Cardiac fibroblast (primary cell): Measurements from ENCODE around the gene ITGA7.

Source experiments
- DNase-seq, 2 donors: peaks; one replicate each; pipeline versions ENCODE4 v3.0.0 to v3.0.0-alpha.2; 2010; ENCODE audit warnings: low read depth in 2 of 2
- H3K4me3 ChIP-seq, 2 donors: replicated peaks in 1 of 2; 1 replicate in 1 of 2; 2 replicates in 1 of 2; pipeline ENCODE4 v1.5.1; 2011; ENCODE audit warnings: low read depth in 2 of 2, low read length in 2 of 2, mild to moderate bottlenecking in 2 of 2, moderate library complexity in 1 of 2
- CTCF ChIP-seq: IDR thresholded peaks from one replicate; pipeline ENCODE4 v1.5.1; 2011; ENCODE audit warnings: low read depth, mild to moderate bottlenecking, low read length, inconsistent platforms

Gene ITGA7

DNA sequence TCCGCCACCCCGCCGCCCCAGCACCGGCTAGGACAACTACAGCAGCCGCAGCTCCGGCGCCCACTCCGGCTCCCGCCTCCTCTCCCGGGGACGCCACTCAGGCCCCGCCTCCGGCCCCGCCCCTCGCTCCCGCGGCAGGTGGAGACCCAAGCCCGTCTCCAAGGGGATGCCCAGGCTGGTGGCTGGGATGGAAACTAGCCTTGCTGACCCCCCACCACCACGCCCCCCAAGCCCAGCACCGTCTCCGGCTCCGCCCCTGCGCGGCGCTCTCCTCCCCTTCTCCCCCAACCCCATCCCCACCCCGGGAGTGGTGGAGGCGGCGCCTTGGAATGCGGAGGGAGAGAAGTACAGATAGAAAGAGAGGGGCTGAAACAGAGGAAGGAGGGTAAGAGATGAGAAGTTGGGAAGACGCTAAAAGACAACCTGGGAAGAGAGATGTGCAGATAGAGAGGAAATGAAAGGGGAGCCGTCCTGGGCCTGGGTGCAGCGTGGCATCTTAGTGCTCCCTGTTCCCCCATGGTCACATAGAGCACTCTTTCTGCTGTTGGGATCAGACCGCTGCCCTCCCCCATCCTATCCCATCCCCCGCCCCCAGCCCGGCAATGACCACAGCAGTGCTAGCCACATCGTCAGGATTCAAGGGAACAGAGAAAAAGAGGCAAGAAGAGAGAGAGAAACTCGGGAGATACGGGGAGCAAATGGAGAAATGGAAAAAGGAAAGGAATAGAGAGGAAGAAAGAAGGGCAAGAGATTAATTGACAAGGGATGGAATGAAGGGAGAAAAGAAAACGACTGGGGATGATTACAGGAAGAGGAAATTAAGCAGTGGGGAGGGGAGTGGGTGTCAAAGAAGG is at the start of gene ITGA7:
Gene ITGA7, minus strand, starts transcription at position 64 of the 854 bp plus-strand sequence. CDS start 222 bp downstream, outside the sequence.
- H3K4me3 ChIP-seq: peak within 1 kb of the TSS; percentile 48 to 55
- TF ChIP-seq CTCF: no peak
- DNase-seq: no peak

GRCh38 chr12:55755246-55755645 is 47.5 kb upstream of the ITGA7 start:
- H3K4me3 ChIP-seq: no peak overlapping the region
- DNase-seq: no peak
- TF ChIP-seq CTCF: no peak

GRCh38 chr12:55748230-55748993 is 40.7 kb upstream of the ITGA7 start:
- TF ChIP-seq CTCF: no peak
- H3K4me3 ChIP-seq: no peak overlapping the region
- no peak for DNase-seq

DNA sequence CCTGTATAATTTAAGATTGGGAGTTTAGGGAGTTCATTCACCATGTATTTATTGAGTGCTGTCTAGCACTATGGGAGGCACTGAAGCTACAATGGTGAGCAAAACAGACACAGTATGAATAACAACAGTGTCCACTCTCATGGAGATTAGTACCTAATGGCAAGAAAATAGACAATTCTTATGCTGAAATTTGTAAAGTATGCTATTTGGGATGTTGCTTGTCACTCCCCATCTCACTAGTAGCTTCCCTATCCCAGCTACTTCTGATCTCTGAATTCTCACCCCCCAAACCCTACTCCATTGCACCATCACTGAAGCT is 39.2 kb upstream of the ITGA7 start:
- H3K4me3 ChIP-seq: no peak overlapping the region

GRCh38 chr12:55746174-55746912 is 38.6 kb upstream of the ITGA7 start:
- no peak for DNase-seq
- no peak overlapping the region for H3K4me3 ChIP-seq
- no peak for TF ChIP-seq CTCF

More for the DNA sequence above, 39.2 kb upstream of the ITGA7 start:
- no peak for DNase-seq
- TF ChIP-seq CTCF: no peak

DNA sequence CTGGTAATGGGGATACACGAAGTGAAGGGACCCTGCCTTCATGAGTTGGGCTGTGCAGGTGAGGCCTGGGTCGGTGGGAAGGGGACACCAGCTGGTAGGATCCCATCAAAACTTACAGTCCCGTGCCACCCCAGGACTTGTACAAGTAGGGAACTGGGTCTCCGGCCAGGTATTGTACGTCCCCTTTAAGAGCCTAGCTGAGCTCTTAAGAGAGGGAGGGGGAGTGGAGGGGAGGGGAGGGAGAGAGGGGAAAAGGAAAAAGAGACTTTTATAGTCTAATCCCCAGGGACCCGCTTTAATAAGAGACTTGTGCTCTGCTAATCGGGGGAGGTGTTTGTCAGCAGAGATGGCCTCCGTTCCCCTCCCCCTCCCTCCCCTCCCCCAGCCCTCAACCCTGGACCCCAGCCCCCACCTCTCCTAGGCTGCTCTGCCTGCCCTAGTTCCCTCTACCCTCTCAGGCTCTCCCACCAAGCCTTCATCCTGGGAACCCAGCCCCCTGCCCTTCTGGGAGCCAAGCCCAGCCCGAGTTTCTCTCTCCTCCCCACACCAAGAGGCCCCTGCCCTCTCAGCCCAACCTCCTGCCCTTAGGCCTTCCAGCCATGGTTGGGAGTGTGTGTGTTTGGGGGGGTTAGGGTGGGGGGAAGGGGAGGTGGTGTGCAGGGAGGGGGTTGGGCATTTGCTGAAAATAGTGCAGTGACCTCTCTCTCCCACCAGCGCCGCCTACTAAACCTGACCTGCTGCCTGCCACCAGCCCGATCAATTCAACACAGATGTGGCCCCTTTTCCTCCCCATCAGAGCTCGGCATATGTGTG is 37.9 kb upstream of the ITGA7 start:
- peak in 1 of 2 donors; percentile 73 for DNase-seq
- TF ChIP-seq CTCF: no peak
- peak overlapping the region in 1 of 2 donors; percentile 26 for H3K4me3 ChIP-seq
